HK-2 (cell line): ENCODE results near the gene BCDIN3D.
A peak's percentile ranks its signal among the peaks of the same experiment; 100 is the strongest.
"Not testable (repeated sequence)": the region's sequence is repeated elsewhere in the genome, so short reads cannot be mapped to it uniquely, and the experiment has no call there.

Experiments used
- DNase-seq: peaks from one replicate; pipeline ENCODE4 v3.0.0-alpha.2; 2018; ENCODE audit not compliant: unreplicated experiment

BCDIN3D gene

DNA sequence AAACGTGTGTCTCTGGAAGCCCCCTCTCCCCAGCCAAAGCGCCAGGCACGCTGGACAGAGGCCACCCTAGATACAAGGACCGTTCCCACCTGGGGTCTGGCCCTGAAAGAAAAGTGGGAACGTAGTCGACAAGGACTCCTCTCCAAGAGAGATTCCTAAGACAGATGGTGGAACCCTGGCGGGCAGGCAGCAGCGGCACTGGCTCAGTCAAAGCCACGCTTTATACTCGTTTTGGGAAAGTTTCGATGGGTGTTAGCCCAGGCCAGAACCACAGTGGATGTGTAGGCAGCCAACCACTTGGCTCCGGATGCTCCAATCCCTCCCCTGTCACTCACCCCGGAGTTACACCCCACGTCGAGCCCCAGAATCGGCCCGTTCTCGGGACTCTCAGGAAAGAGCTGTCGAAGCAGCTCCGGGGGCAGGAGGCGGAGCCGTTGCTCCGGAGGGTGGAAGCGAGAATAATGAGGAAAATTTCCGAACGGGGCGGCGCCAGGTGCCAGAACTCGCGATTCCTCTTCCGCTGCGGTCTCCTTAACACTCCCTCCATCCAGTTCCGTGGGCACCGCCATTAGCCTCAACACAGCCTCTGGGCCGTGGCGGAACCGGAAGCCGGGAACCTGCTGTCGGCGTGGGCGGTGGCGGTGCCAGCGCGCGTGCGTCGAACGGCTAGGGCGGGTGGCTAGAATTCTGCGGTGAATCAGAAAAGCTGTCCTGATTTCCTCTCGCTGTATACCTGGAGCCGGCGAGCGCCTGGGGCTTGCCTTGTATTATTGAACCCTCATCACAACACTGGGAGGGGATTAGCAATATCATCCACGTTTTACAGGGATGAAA is at the start of gene BCDIN3D:
Gene BCDIN3D (minus strand): TSS at position 588 of the 834 bp plus-strand sequence. CDS start 19 bp downstream, at position 569.
- DNase-seq = peak; percentile 96

- DNase-seq = no peak
Observed at GRCh38 chr12:49892084-49892731, 49.3 kb upstream of the BCDIN3D start.

- DNase-seq = no peak
Observed at GRCh38 chr12:49891476-49891875, 48.6 kb upstream of the BCDIN3D start.

DNA sequence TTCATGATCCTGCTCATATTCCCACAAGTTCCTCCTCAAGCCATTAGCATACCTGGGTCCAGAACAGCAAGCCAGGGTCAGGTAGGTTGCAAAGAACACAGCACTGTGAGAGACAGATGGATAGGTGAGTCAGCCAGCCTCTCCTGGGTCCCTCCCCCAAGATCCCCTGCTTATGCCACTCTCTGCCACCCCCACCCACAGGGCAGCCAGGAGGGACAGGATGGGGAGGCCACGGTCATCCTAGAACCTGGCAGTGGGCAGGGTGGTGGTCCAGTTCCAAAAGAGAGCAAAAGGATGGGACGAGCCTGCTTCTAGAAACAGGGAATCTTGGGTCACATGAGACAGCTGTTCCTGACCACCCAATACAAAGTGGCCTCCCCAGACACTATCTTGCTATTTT is 48.1 kb upstream of the BCDIN3D start:
- DNase-seq = no peak

DNA sequence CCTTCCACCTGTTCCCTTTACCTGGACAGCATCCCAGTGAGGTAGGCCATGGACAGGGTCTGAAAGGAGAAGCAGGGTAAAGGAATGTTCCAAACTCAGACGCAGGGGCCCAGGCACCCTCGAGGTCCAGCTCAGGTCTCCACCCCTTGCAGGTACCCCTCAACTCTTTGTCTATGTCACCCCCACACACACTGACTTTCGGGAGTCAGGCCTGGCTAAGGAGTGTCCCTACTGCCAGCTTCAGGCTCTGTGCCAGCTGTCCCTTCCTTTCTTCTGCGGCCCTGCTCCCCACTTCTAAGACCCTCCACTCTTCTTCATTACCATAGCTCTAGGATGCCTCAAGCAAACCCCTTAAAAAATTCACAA is 47.2 kb upstream of the BCDIN3D start:
- DNase-seq = no peak

GRCh38 chr12:49889361-49890095 is 46.6 kb upstream of the BCDIN3D start:
- DNase-seq = no peak

GRCh38 chr12:49888461-49889151 is 45.7 kb upstream of the BCDIN3D start:
- no peak for DNase-seq

DNA sequence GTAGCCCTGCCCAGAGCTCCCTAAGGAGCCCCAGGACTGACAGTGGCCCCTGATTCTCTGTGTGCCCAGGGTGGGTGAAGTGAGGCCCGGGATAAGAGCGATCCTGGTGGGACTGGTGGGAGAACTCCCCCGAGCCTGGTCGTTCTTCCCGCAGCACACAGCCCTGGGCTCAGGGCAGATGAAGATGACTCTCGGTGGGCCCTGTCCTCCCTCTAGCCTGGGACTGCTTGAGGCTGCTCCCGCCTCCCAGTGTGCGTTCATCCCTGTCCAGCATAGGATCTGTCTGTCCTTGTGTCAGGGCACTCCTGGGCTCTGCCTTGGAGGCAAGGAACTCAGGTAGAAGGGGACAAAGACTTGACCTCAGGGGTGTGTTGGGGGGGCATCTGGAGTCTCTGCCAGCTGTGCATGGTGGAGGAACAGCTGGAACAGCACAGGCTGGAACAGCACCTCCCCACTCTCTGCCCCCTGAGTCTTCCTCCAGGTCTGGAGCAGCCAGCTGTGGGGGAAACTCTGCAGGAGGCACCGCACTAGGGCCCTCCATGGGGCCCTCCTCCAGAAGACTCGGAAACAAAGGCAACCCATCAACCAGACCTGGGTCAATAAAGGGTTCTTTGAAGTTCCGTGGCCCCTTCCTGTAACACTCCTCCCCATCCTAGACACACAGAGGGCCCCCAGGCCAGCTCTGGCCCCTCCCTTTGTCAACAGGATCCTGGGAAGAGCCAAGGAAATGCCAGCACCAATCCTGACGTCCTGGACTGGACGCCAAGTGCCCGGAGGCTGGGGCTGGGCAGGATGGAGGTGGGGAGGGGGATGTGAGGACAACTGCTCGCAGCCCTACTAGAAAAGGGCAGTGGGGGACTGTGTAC is 44.9 kb upstream of the BCDIN3D start:
- DNase-seq = no peak

DNA sequence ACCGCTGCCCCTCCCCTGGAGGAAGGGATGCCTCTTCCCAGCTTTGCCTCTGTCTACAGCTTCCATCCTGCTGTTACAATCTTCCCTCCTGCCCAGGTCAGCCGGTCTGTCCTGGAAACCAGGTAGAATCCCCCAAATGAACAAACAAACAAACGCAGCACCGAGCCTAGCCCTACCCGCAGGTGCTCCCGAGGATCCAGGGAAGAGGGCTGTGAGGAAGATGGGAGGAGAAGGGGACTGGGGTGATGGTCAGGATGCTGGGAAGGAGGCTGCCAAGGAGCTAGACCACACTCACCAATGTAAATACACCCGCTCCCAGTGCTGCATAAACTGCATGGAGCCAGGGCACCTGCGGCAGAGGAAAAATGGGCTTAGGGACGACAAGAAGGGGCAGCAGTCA is 44.2 kb upstream of the BCDIN3D start:
- DNase-seq = no peak

- no peak for DNase-seq
Observed at GRCh38 chr12:49885663-49886461, 43.0 kb upstream of the BCDIN3D start.

DNA sequence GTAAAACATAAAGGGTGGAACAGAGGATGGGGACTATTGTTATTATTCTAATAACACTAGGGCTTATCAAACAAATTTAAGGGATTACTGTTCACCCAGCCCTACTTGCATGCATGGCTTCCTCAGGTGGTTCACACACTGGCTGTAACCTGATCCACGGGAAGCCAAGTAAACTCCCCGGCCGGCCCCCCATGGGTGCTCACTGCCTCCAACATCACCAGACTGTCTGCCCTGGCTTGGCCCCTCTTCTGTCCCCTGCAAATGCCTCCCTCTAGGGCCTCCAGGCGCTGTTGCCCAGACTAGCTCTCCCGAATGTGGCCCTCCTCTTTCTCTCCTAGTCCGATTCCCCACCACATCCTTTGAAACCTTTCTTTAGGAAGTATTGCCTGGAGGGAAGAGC is 42.2 kb upstream of the BCDIN3D start:
- no peak for DNase-seq

DNA sequence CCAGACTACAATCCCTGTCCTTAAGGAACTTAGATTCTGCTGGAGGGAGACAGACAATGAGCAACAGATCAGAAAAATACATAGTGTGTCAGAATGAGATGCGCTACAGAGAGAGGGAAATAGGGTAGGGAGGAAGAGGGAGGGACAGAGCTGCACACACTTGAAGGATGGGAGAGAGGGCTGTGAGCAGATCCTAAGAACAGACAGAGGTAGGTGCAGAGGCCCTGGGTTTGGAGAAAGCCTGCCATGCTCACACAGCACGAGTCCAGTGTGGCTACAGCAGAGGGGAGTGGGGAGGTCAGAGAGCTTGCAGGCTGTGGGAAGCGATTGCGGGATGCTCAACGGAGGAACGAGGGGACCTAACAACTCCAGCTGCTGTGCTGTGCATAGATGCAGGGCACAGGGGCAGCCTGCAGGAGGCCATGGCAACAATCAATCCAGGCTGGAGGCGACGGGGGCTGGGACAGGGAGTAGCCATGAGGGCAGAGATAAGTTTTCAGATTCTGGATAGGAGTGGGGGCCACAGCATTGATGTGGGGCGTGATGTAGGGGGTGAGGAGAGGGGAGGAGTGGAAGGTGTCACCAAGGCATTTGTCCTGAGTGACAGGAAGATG is 40.1 kb upstream of the BCDIN3D start:
- DNase-seq = no peak

DNA sequence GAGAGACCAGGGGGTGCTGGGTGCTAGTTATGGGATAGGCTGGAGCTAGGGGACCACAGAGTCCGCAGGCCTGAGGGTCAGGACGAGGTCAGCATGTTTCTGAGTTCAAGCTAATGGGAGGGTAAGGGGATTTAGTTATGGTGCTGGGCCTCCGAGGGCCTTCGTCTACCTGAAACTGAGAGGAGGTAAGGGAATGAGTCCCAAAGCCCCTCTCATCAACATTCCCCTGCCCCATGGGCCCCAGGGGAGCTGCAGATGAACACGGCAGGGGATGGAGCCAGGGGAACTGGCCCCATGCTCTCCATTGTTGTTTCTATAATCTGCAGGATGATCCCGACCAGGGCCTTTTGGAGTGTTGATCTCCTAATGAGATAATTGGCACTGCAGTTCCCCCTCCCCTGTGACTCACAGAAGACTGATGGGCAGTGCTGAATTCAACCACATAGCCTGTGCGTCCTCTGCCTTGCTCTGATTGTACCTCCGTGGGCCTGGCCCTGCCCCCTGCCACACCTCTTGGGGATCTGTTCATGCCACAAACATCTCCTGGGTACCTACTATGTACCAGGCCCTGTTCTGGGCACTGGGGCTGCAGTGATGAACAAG is 39.4 kb upstream of the BCDIN3D start:
- DNase-seq = no peak

GRCh38 chr12:49881415-49882247 is 38.7 kb upstream of the BCDIN3D start:
- no peak for DNase-seq

GRCh38 chr12:49880756-49881414 is 38.0 kb upstream of the BCDIN3D start:
- no peak for DNase-seq

GRCh38 chr12:49879065-49879464 is 36.2 kb upstream of the BCDIN3D start:
- not testable (repeated sequence) for DNase-seq

- DNase-seq = no peak
Observed at GRCh38 chr12:49878021-49878420, 35.1 kb upstream of the BCDIN3D start.

- DNase-seq = no peak
Observed at GRCh38 chr12:49877066-49877465, 34.2 kb upstream of the BCDIN3D start.
